ENCODE measurements around the gene PLSCR3.

PLSCR3 gene

GRCh38 chr17:7394452-7395191, at the start of gene PLSCR3:
Gene PLSCR3, minus strand, starts transcription at chr17:7394525. Its CDS starts 415 bp downstream, at chr17:7394110.
- peak; percentile 72 for DNase-seq

DNA sequence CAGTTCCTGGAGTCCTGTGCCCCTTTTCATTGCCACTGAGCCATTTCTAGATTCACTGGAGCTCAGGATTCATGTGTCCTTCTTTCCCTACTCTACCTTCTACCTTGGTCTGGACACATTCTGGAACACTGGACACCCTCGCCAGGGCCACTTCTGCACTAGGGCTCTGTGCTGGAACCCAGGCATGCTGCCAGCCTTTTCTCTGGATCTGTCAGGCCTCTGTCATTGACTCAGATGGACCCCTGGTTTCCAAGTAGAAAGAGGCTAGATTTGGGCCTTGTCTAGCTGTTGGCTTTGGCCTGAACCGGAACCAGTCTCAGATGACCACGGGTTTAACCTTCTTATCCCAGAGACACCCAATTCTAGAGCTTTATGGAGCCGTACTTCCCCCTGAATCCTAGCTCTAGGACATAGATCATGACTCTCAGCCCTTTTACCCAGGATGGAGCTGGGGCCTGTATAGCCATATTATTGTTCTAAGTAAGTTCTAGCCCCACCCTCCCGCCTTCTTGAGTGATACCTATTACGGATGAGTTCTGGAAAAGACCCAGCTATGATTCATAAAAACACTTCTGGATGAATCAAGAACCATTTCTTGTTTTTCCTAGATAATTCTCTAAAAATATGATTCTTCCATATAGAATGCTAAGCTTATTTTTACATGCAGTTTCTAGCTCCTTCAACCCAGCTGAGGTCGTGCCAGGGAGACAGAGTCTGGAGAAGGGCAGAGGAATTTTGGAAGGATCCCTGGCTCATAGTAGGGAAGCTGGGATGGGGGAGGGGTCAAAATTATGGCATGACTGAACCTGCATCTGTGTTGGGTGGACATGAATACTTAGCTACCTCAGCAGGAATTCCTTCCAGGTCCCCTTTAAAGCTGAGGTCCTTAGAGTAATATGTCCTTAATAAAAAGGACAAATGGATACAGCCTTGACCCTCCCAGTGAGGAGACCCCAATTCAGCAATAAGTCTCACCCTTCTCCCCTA, 49.5 kb upstream of the PLSCR3 start:
- DNase-seq: no peak

DNA sequence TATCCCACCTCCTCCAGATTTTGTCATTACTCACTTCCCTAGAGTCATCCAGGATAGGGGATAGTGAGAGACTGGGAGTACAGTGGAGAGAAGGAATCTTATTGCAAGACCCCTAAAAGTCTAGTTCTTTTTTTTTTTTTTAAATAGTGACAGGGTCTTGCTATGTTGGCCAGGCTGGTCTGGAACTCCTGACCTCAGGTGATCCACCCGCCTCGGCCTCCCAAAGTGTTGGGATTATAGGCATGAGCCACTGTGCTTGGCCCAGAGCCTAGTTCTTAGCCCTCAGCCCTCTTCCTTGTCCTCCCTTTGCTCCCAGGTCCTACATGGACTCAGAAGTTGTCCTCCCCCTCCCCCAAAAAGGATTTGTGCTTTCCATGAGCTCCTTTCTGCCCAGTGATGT, 47.8 kb upstream of the PLSCR3 start:
- no peak for DNase-seq

GRCh38 chr17:7441266-7441665, 46.9 kb upstream of the PLSCR3 start:
- DNase-seq: no peak

DNA sequence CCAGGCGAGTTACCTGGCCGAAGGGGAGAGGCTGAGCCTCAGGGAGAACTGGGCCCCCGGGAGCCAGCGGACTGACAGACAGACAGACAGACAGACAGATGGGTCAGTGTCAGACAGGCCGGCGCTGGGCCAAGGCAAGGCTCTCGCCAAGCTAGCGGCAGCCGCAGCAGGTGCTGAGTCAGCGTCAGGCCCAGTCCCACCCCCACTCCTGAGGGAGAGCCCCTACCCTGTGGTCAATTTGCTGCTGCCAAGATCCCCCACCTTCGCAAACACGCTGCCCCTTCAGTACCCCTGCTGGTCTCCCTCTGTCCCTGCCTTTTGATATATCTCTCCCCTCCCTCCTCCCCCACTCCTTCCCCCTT, 46.5 kb upstream of the PLSCR3 start:
- no peak for DNase-seq

- no peak for DNase-seq
Observed at GRCh38 chr17:7440113-7440833, 45.9 kb upstream of the PLSCR3 start.

DNA sequence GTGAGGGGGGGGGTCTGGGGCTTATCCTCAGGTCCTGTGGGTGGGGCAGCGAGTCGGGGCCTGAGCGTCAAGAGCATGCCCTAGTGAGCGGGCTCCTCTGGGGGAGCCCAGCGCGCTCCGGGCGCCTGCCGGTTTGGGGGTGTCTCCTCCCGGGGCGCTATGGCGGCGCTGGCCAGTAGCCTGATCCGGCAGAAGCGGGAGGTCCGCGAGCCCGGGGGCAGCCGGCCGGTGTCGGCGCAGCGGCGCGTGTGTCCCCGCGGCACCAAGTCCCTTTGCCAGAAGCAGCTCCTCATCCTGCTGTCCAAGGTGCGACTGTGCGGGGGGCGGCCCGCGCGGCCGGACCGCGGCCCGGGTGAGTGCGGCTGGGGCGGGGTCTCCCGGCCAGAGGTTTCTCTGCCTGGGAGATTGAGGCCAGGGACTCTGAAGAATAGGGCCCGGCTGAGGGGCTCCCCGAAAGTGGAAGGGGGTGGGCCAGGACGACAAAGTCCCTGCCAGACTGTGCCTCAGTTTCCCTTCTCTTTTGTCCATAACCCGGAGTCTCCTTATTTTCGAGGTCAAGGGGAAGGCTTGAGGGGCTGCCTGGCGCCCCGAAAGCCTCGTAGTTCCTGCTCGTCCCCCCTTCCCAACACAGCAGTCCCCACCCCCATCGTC, 45.3 kb upstream of the PLSCR3 start, which contains the start of gene FGF11:
Gene FGF11 (plus strand): TSS at position 51 of the 651 bp plus-strand sequence. CDS start 109 bp downstream, at position 160.
- no peak for DNase-seq

DNA sequence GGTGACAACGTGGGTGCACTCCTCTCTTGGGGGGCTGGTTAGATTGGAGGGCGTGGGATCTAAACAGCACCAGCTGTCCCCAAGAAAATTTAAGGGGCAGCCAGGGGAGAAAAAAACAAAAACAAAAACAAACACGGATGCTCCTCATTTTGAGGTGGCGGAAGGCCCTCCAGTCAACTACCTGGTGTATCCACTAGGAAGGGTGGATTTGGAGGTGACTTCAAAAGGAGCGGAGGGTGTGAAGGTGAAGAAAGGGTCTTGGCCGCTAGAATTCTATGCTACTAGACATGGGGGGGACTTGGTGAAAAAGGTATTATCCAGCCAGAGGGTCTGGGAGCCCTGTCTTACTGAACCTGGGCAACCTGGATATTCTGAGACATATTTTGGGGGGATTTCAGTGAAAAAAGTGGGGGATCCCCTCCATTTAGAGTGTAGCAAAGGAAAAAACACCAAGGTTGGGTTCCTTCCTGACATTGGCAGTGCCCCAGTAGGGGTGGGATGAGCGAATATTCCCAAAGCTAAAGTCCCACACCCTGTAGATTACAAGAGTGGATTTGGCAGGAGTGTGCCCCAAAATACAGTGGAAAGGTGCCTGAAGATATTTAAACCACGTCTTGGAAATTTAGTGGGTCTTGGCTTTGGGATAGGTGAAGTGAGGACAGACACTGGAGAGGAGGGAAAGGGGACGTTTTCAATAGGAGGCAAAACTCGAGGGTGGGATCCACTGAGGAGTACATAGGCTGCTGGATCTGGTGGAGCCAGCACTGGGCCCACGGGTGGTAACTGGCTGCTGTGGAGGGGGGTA, 44.5 kb upstream of the PLSCR3 start:
- no peak for DNase-seq

GRCh38 chr17:7437950-7438614, 43.8 kb upstream of the PLSCR3 start:
- DNase-seq: peak; percentile 45

- DNase-seq: no peak
Observed at GRCh38 chr17:7437369-7437863, 43.1 kb upstream of the PLSCR3 start.

- DNase-seq: peak; percentile 76
Observed at GRCh38 chr17:7436556-7437368, 42.4 kb upstream of the PLSCR3 start.

DNA sequence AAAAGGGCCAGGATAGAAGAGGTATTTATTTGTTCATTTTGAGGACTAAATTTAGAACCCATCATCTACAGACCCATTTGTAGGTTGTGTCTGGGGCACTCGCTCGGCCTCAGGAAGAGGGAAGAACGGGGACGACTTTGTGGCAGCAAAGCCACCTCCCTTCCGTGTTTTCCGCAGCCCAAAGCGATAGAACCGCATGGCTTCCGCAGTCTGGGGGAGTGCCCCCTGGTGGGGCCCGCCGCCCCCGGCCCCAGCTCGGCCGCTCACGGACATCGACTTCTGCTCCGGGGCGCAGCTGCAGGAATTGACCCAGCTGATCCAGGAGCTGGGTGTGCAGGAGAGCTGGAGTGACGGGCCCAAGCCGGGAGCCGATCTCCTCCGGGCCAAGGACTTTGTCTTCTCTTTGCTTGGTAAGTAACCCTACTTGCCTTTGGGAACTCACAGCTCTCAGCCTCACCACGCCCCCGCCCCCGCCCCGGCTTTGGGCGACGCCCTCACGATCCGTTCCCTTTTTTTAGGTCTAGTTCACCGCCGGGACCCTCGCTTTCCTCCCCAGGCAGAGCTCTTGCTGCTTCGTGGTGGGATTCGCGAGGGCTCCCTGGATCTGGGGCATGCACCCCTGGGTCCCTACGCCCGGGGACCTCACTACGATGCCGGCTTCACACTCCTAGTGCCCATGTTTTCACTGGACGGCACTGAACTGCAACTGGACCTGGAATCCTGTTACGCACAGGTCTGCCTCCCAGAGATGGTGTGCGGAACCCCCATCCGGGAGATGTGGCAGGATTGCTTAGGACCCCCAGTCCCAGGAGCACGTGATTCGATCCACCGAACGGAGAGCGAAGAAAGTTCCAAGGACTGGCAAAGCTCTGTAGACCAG, 41.6 kb upstream of the PLSCR3 start:
- DNase-seq: peak; percentile 42

- DNase-seq: no peak
Observed at GRCh38 chr17:7432296-7432695, 38.0 kb upstream of the PLSCR3 start.

- no peak for DNase-seq
Observed at GRCh38 chr17:7431231-7431630, 36.9 kb upstream of the PLSCR3 start.

DNA sequence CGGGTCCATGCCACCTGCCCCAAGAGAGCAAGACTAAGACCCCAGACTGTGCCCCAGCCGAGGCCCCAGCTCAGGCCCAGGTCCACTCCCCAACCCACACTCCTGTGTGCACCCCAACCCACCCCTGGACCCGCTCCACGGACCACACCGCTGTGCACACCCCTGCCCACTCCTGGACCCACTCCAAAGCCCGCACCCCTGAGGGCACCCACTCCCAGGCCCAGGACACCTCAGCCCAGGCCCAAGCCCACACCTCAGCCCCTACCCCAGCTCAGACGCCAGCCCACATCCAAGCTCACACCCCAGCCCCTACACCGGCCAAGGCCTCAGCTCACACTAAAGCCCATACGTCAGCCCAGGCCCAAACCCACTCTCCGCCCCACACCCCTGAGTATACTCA, 35.4 kb upstream of the PLSCR3 start:
- no peak for DNase-seq

DNA sequence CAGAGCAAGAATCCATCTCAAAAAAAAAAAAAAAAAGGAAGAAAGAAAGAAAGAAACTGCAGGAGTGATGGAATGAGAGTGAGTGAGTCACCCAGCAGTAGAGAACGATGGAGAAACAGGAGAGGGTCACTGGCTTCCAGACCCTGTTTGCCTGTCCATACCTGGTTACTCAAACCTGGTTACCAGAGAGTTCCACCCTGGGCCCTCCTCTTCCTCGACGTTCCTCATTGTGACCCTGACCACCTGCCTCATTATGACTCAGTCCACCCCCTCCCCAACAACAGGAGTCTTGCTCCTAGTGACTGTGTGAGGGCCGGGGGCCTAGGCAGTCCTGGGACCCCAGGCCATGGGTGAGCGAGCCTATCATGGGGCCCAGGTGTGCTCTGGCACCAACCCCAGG, 34.2 kb upstream of the PLSCR3 start, which contains the start of gene SPEM3:
Gene SPEM3 (plus strand): TSS at position 301 of the 400 bp plus-strand sequence. CDS start 46 bp downstream, at position 347.
- no peak for DNase-seq

DNA sequence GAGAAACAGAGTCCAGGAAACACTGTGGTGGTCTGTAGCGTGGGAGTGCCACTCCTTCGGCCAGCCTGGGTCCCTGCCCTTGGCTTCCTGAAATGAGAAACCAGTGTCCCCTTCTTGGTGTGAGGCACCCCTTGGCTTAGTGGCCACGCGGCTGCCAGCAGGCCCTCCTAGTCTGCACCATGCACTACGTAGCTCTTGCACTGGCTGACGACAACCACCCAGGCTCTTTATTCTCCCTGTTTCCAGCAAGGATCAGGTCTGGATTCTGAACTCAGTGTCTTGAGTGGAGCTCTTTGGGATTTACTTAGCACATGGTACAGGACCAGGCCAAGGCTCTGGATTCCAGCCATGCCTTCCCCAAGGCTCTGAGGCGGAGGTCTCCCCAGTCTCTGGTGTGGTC, 33.2 kb upstream of the PLSCR3 start:
- no peak for DNase-seq

GRCh38 chr17:7426896-7427489, 32.7 kb upstream of the PLSCR3 start:
- DNase-seq: no peak
